ENCODE results near the gene MAGOH. TPM values are rescaled to one million over a fixed set of nuclear protein-coding genes. Genes with fewer than 3 reads are reported as not detected.

Gene MAGOH
- total and polyA plus RNA-seq, 2 of the 13 experiments (the other 11 are each of a cell fraction or from before 2014, with no cell fraction given): 24.1 to 87.0 TPM

DNA sequence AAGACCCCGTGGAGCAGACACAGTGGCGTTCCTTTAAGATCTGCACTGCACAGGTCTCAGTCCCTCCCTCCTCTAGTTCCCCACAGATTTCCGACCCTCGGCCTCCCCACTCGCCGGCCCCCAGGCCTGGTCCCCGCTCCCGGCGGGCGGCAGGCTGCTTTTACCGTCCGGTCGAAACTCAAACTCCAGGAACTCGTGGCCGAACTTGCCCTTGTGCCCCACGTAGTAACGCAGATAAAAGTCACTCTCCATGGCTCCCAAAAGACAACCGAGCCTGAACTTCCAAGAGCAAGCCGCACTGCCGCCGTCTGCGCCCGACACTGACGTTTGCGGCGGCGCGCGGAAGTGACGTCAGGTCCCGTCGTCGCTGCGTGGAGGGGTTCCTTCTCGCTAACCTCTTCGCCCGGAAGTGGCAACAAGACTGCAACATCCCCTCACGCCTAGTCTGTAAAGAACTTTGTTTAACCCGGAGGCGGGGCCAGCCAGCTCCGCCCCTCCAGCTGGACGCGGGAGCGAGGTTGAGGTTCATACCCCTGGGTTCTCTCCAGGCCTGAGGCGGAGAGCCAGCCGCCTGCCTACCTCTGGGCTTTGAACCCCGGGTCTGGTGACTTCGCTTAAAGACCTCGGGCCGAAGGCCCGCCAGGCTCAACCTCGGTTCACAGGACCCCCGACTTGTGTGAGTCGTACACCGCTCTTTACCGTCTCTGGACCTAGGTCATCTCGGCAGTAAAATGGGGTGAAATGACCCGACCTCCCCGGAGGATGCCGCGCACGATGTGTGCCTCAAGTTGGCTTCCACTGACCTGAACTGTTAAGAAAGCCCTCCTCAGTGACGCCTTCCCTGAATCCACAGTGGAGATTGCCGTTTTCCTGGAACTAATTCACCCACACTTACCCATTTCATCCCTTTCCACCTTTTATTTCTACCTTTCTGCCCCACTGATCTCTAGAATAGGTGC lies at the start of gene MAGOH (continued):
- TF ChIP-seq CHCHD3 (CRISPR knock-in tag; IDR thresholded peaks at IDR 0.05) (no peak), RFX3 (CRISPR knock-in tag; IDR thresholded peaks at IDR 0.05) (0 out of 2 replicates have a peak, but pooled peaks have one; percentile 17), TOE1 (CRISPR knock-in tag; IDR thresholded peaks at IDR 0.05) (no peak), HCFC1 (IDR thresholded peaks at IDR 0.05; ENCODE audit: low read depth, low read length) (peak; percentile 77), SNAI1 (CRISPR knock-in tag; IDR thresholded peaks at IDR 0.05; ENCODE audit: borderline replicate concordance) (no peak), CBX5 (CRISPR knock-in tag; IDR thresholded peaks at IDR 0.05; ENCODE audit: borderline replicate concordance) (peak; percentile 52; the same call in 1 of the 2 replicates), ZNF292 (CRISPR knock-in tag; IDR thresholded peaks at IDR 0.05; ENCODE audit: borderline replicate concordance, low read depth) (0 out of 2 replicates have a peak, but pooled peaks have one; percentile 36), ZNF20 (CRISPR knock-in tag; IDR thresholded peaks at IDR 0.05) (no peak), AKAP8 (CRISPR knock-in tag; IDR thresholded peaks at IDR 0.05) (no peak; the same call in 1 of the 2 replicates), ZNF772 (CRISPR knock-in tag; IDR thresholded peaks at IDR 0.05) (peak; percentile 73), AGO1 (IDR thresholded peaks at IDR 0.05; ENCODE audit: low read depth, low read length, poor library complexity, severe bottlenecking) (peak; percentile 44), ZSCAN31 (CRISPR knock-in tag; IDR thresholded peaks at IDR 0.05; ENCODE audit: low read depth) (peak; percentile 74), FOXC1 (CRISPR knock-in tag; IDR thresholded peaks at IDR 0.05; ENCODE audit: borderline replicate concordance) (no peak; the same call in none of the 2 replicates), ZBTB8A (CRISPR knock-in tag; IDR thresholded peaks at IDR 0.05; ENCODE audit: borderline replicate concordance, low read depth) (no peak), ZNF768 (CRISPR knock-in tag; IDR thresholded peaks at IDR 0.05) (0 out of 2 replicates have a peak, but pooled peaks have one; percentile 41), SRY (CRISPR knock-in tag; IDR thresholded peaks at IDR 0.05) (peak; percentile 59; the same call in 1 of the 2 replicates), NRL (CRISPR knock-in tag; IDR thresholded peaks at IDR 0.05; ENCODE audit: borderline replicate concordance) (peak; percentile 81), RCOR2 (CRISPR knock-in tag; IDR thresholded peaks at IDR 0.05) (no peak)
- TF ChIP-seq, protein P1, sequence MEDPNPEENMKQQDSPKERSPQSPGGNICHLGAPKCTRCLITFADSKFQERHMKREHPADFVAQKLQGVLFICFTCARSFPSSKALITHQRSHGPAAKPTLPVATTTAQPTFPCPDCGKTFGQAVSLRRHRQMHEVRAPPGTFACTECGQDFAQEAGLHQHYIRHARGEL (CRISPR knock-in tag; IDR thresholded peaks at IDR 0.05): no peak
- TF ChIP-seq, protein P2, sequence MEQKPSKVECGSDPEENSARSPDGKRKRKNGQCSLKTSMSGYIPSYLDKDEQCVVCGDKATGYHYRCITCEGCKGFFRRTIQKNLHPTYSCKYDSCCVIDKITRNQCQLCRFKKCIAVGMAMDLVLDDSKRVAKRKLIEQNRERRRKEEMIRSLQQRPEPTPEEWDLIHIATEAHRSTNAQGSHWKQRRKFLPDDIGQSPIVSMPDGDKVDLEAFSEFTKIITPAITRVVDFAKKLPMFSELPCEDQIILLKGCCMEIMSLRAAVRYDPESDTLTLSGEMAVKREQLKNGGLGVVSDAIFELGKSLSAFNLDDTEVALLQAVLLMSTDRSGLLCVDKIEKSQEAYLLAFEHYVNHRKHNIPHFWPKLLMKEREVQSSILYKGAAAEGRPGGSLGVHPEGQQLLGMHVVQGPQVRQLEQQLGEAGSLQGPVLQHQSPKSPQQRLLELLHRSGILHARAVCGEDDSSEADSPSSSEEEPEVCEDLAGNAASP (CRISPR knock-in tag; IDR thresholded peaks at IDR 0.05; ENCODE audit: borderline replicate concordance): peak; percentile 64; the same call in 1 of the 2 replicates
- TF ChIP-seq, protein P3, sequence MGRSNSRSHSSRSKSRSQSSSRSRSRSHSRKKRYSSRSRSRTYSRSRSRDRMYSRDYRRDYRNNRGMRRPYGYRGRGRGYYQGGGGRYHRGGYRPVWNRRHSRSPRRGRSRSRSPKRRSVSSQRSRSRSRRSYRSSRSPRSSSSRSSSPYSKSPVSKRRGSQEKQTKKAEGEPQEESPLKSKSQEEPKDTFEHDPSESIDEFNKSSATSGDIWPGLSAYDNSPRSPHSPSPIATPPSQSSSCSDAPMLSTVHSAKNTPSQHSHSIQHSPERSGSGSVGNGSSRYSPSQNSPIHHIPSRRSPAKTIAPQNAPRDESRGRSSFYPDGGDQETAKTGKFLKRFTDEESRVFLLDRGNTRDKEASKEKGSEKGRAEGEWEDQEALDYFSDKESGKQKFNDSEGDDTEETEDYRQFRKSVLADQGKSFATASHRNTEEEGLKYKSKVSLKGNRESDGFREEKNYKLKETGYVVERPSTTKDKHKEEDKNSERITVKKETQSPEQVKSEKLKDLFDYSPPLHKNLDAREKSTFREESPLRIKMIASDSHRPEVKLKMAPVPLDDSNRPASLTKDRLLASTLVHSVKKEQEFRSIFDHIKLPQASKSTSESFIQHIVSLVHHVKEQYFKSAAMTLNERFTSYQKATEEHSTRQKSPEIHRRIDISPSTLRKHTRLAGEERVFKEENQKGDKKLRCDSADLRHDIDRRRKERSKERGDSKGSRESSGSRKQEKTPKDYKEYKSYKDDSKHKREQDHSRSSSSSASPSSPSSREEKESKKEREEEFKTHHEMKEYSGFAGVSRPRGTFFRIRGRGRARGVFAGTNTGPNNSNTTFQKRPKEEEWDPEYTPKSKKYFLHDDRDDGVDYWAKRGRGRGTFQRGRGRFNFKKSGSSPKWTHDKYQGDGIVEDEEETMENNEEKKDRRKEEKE (IDR thresholded peaks at IDR 0.05): no peak
- TF ChIP-seq, protein P4, sequence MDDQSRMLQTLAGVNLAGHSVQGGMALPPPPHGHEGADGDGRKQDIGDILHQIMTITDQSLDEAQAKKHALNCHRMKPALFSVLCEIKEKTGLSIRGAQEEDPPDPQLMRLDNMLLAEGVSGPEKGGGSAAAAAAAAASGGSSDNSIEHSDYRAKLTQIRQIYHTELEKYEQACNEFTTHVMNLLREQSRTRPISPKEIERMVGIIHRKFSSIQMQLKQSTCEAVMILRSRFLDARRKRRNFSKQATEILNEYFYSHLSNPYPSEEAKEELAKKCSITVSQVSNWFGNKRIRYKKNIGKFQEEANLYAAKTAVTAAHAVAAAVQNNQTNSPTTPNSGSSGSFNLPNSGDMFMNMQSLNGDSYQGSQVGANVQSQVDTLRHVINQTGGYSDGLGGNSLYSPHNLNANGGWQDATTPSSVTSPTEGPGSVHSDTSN (CRISPR knock-in tag; IDR thresholded peaks at IDR 0.05; ENCODE audit: borderline replicate concordance): no peak

Measured in HepG2 (cell line).